IMR-90 (cell line): ENCODE measurements around the gene SPATA25. TPM values are rescaled to one million over a fixed set of nuclear protein-coding genes. Genes with fewer than 3 reads are reported as not detected.

ENCODE experiments used
- ATAC-seq: fragments of 200-7000 bp; cut with Tn5 transposase; 2 replicates; pipeline ENCODE4 v1.9.1; 2020; ENCODE audit warnings: low read depth, mild to moderate bottlenecking, moderate library complexity
- BruUV-seq: library from RNA; stranded (reverse); fragments of 400-500 nt; replicated peaks from 2 replicates; lab custom pipeline; 2021; lab: Mats Ljungman, UMichigan
- CTCF ChIA-PET: fragments of 300-600 bp; formaldehyde crosslinking; extraction: SDS; loops from one replicate; lab custom pipeline; 2021; ENCODE audit warnings: antibody characterized with exemption; lab: Yijun Ruan, JAX
- POLR2A ChIA-PET: fragments of 300-600 bp; sonication (Branson Sonifier 250); formaldehyde crosslinking; loops from one replicate; lab custom pipeline; 2022; ENCODE audit warnings: antibody characterized with exemption; ENCODE audit not compliant: unreplicated experiment; lab: Charles Lee
- DNase-seq: peaks from one replicate; pipeline ENCODE4 v3.0.0; 2013
- H2AFZ ChIP-seq: replicated peaks from 2 replicates; pipeline ENCODE3; 2013; ENCODE audit warnings: low read length, mild to moderate bottlenecking; ENCODE audit not compliant: poor library complexity
- H2AK5ac ChIP-seq: 2 replicates; pipeline ENCODE4 v1.6.1; 2013; ENCODE audit warnings: low read depth, low read length, inconsistent platforms
- H2AK9ac ChIP-seq: replicated peaks from 2 replicates; pipeline ENCODE3; 2013; ENCODE audit warnings: mild to moderate bottlenecking, low read depth, low read length, moderate library complexity; ENCODE audit not compliant: poor library complexity
- H2BK120ac ChIP-seq: 2 replicates; pipeline ENCODE4 v1.6.1; 2013; ENCODE audit warnings: low read depth, low read length, inconsistent platforms
- H2BK15ac ChIP-seq: 3 replicates; pipeline ENCODE4 v1.6.1; 2013; ENCODE audit warnings: low read depth, low read length, inconsistent platforms
- H2BK20ac ChIP-seq: 2 replicates; pipeline ENCODE4 v1.6.1; 2013; ENCODE audit warnings: low read depth, mild to moderate bottlenecking, inconsistent platforms, low read length, moderate library complexity
- H2BK5ac ChIP-seq: 2 replicates; pipeline ENCODE4 v1.6.1; 2013; ENCODE audit warnings: mild to moderate bottlenecking, low read depth, low read length, inconsistent platforms; ENCODE audit not compliant: poor library complexity, severe bottlenecking
- H3K14ac ChIP-seq: replicated peaks from 2 replicates; pipeline ENCODE4 v1.6.1; 2013; ENCODE audit warnings: low read depth, low read length, inconsistent platforms
- H3K18ac ChIP-seq: 2 replicates; pipeline ENCODE4 v1.6.1; 2013; ENCODE audit warnings: low read depth, low read length, control low read depth
- H3K23ac ChIP-seq: 2 replicates; pipeline ENCODE4 v1.6.1; 2013; ENCODE audit warnings: low read depth, low read length, inconsistent platforms
- H3K27ac ChIP-seq: 2 replicates; pipeline ENCODE4 v1.5.1; 2013; ENCODE audit warnings: mild to moderate bottlenecking, control low read depth, low read length; ENCODE audit not compliant: insufficient read depth
- H3K27me3 ChIP-seq: 2 replicates; pipeline ENCODE4 v1.6.1; 2013; ENCODE audit warnings: low read length; ENCODE audit not compliant: control insufficient read depth, insufficient read depth
- H3K36me3 ChIP-seq: 2 replicates; pipeline ENCODE4 v1.6.1; 2013; ENCODE audit warnings: low read length, mixed read lengths; ENCODE audit not compliant: control insufficient read depth, insufficient read depth
- H3K4ac ChIP-seq: 2 replicates; pipeline ENCODE4 v1.6.1; 2013; ENCODE audit warnings: low read depth, low read length, inconsistent platforms
- H3K4me1 ChIP-seq: 2 replicates; pipeline ENCODE4 v1.6.1; 2013; ENCODE audit warnings: low read length, mixed read lengths; ENCODE audit not compliant: control insufficient read depth, insufficient read depth
- H3K4me2 ChIP-seq: 2 replicates; pipeline ENCODE4 v1.6.1; 2013; ENCODE audit warnings: low read depth, mild to moderate bottlenecking, control low read depth, low read length, moderate library complexity
- H3K4me3 ChIP-seq: 2 replicates; pipeline ENCODE4 v1.5.1; 2013; ENCODE audit warnings: low read depth, mild to moderate bottlenecking, control low read depth, low read length, moderate library complexity; ENCODE audit not compliant: insufficient read depth
- H3K56ac ChIP-seq: 2 replicates; pipeline ENCODE4 v1.6.1; 2013; ENCODE audit warnings: low read length, inconsistent platforms; ENCODE audit not compliant: insufficient read depth; ENCODE audit errors: extremely low read depth
- H3K79me1 ChIP-seq, 2 experiments: 2 replicates each; pipeline ENCODE4 v1.6.1; 2013; ENCODE audit warnings: low read length in 2 of 2, inconsistent platforms in 1 of 2, low read depth in 1 of 2
- H3K9ac ChIP-seq: 2 replicates; pipeline ENCODE4 v1.6.1; 2013; ENCODE audit warnings: low read depth, low read length, control low read depth
- H3K9me1 ChIP-seq: 2 replicates; pipeline ENCODE4 v1.6.1; 2013; ENCODE audit warnings: low read length, inconsistent platforms; ENCODE audit not compliant: insufficient read depth
- H3K9me3 ChIP-seq: 2 replicates; pipeline ENCODE4 v1.6.1; 2013; ENCODE audit warnings: low read length; ENCODE audit not compliant: control insufficient read depth, insufficient read depth
- H4K20me1 ChIP-seq: 2 replicates; pipeline ENCODE4 v1.6.1; 2013; ENCODE audit warnings: low read length, inconsistent platforms; ENCODE audit not compliant: insufficient read depth
- H4K5ac ChIP-seq: 2 replicates; pipeline ENCODE4 v1.6.1; 2013; ENCODE audit warnings: mild to moderate bottlenecking, low read depth, low read length, control low read depth
- H4K8ac ChIP-seq, 2 experiments: 2 replicates each; pipeline ENCODE4 v1.6.1; 2013; ENCODE audit warnings: low read depth in 2 of 2, low read length in 2 of 2, control low read depth in 1 of 2, inconsistent platforms in 1 of 2
- H4K91ac ChIP-seq: 2 replicates; pipeline ENCODE4 v1.6.1; 2013; ENCODE audit warnings: low read depth, low read length, inconsistent platforms; ENCODE audit not compliant: insufficient read depth
- BHLHE40 ChIP-seq: fragments of 150-350 bp; IDR thresholded peaks from 2 replicates; pipeline ENCODE4 v1.6.1; 2016; ENCODE audit warnings: mild to moderate bottlenecking, low read depth, low read length
- CEBPB ChIP-seq: IDR thresholded peaks from 2 replicates; pipeline ENCODE4 v1.6.1; 2012; ENCODE audit warnings: low read depth, low read length, improper control_type of control experiment
- ELK1 ChIP-seq: fragments of 150-350 bp; IDR thresholded peaks from 2 replicates; pipeline ENCODE4 v1.6.1; 2016; ENCODE audit warnings: low read depth, mild to moderate bottlenecking, low read length, moderate library complexity, borderline replicate concordance
- FOS ChIP-seq: fragments of 150-350 bp; IDR thresholded peaks from 2 replicates; pipeline ENCODE4 v1.6.1; 2016; ENCODE audit warnings: low read depth, low read length
- MAFK ChIP-seq: IDR thresholded peaks from 2 replicates; pipeline ENCODE4 v1.6.1; 2012; ENCODE audit warnings: low read depth, low read length, improper control_type of control experiment
- MAZ ChIP-seq: IDR thresholded peaks from 2 replicates; pipeline ENCODE4 v1.6.1; 2012; ENCODE audit warnings: low read depth, mild to moderate bottlenecking, low read length, improper control_type of control experiment, moderate library complexity, borderline replicate concordance
- MXI1 ChIP-seq: IDR thresholded peaks from 2 replicates; pipeline ENCODE4 v1.6.1; 2012; ENCODE audit warnings: low read depth, mild to moderate bottlenecking, low read length, moderate library complexity, borderline replicate concordance
- POLR2A ChIP-seq: IDR thresholded peaks from 2 replicates; pipeline ENCODE4 v1.6.1; 2012; ENCODE audit warnings: mild to moderate bottlenecking, low read depth, low read length
- RAD21 ChIP-seq: IDR thresholded peaks from 2 replicates; pipeline ENCODE4 v1.6.1; 2012; ENCODE audit warnings: low read length, improper control_type of control experiment
- RFX5 ChIP-seq: IDR thresholded peaks from 2 replicates; pipeline ENCODE4 v1.8.0; 2012; ENCODE audit warnings: low read depth, mild to moderate bottlenecking, low read length, moderate library complexity
- SMC3 ChIP-seq: fragments of 150-350 bp; IDR thresholded peaks from 2 replicates; pipeline ENCODE4 v1.6.1; 2016; ENCODE audit warnings: low read depth, mild to moderate bottlenecking, antibody characterized with exemption, low read length, moderate library complexity
- WGBS, 2 experiments: methylation state at CpG; one replicate each; pipeline versions ENCODE4 v1.1.5 to v1.1.7; 2013; ENCODE audit warnings: missing lambda C conversion rate in 2 of 2; ENCODE audit not compliant: insufficient read length in 1 of 2; ENCODE audit errors: extremely low coverage in 2 of 2; 5-methylcytosine and 5-hydroxymethylcytosine counted together
- dilution Hi-C: fragments of 300-500 bp; cut with HindIII; formaldehyde crosslinking; loops from one replicate; pipeline ENCODE4 v1.14.3; 2018; ENCODE audit warnings: low sequenced_read_pairs; ENCODE audit not compliant: unreplicated experiment
- in situ Hi-C: fragments of 300-500 bp; cut with MboI; formaldehyde crosslinking; loops from 3 replicates; pipeline ENCODE4 v1.14.3; 2019; ENCODE audit warnings: low sequenced_read_pairs, inconsistent platforms, mixed read lengths
- intact Hi-C: fragments of 100-400 bp; cut with micrococcal nuclease; formaldehyde crosslinking; loops from 2 replicates; pipeline ENCODE4 v1.10.0; 2022
- polyA plus RNA-seq, 3 experiments: library from polyadenylated mRNA; depleted of rRNA; stranded (reverse); fragments of >200 nt; gene quantifications; 2 replicates each; pipeline ENCODE4 v1.2.3, GENCODE V29; 2012; ENCODE audit warnings: low replicate concordance in 1 of 3
- total RNA-seq: library from RNA; depleted of rRNA; stranded (reverse); fragments of >200 nt; gene quantifications from 2 replicates; pipeline ENCODE4 v1.2.3, GENCODE V29; 2012
- TF ChIP-seq, protein P1 (sequence below): fragments of 150-350 bp; IDR thresholded peaks from 2 replicates; pipeline ENCODE4 v1.6.1; 2017; ENCODE audit warnings: mild to moderate bottlenecking, antibody characterized with exemption, low read length, low read depth

The SPATA25 gene
- total and polyA plus RNA-seq, 2 of the 4 experiments (the other 2 are of a cell fraction): 0.18 to 0.36 TPM

GRCh38 chr20:45866454-45866853 lies 21.0 kb downstream of the SPATA25 start:
- Histone ChIP-seq H4K8ac (peak overlapping the region in 1 of 2 experiments; percentile 21; a peak in 1 of 4 replicates), H2BK20ac (peak overlapping the region; percentile 60; the same call in 1 of the 2 replicates), H3K4ac (peak overlapping the region; percentile 15; the same call in 1 of the 2 replicates), H2AFZ (no peak overlapping the region), H3K4me1 (0 out of 2 replicates have a peak, but pooled peaks cover 3% of the 10 kb centered on the region), H3K36me3 (no peaks in the 10 kb centered on the region), H2BK120ac (peak overlapping the region; percentile 27; the same call in 1 of the 2 replicates), H3K9me3 (no peaks in the 10 kb centered on the region), H3K4me2 (no peak overlapping the region), H4K91ac (0 out of 2 replicates have a peak overlapping the region, but pooled peaks have one; percentile 9), H2AK5ac (0 out of 2 replicates have a peak overlapping the region, but pooled peaks have one; percentile 27), H3K56ac (no peak overlapping the region), H3K9me1 (no peaks in the 10 kb centered on the region; the same call in 1 of the 2 replicates), H2AK9ac (no peak overlapping the region), H3K9ac (no peak overlapping the region), H3K23ac (no peak overlapping the region), H2BK5ac (no peak overlapping the region), H4K5ac (no peak overlapping the region), H2BK15ac (peak overlapping the region; percentile 70; the same call in 2 of the 3 replicates), H3K27ac (0 out of 2 replicates have a peak overlapping the region, but pooled peaks have one; percentile 23), H4K20me1 (no peaks in the 10 kb centered on the region; the same call in 1 of the 2 replicates), H3K27me3 (no peaks in the 10 kb centered on the region), H3K79me1 (peaks cover 7 to 12% of the 10 kb centered on the region in 2 experiments), H3K18ac (no peak overlapping the region), H3K14ac (no peak overlapping the region), H3K4me3 (no peak overlapping the region)
- intact Hi-C loops: no loop called here
- ATAC-seq (no peak), DNase-seq (no peak)
- TF ChIP-seq CEBPB (no peak), MAFK (no peak), FOS (no peak), RFX5 (no peak), SMC3 (no peak), ELK1 (no peak), BHLHE40 (no peak), MXI1 (no peak), POLR2A (no peak), MAZ (no peak), RAD21 (no peak)
- TF ChIP-seq, protein P1, sequence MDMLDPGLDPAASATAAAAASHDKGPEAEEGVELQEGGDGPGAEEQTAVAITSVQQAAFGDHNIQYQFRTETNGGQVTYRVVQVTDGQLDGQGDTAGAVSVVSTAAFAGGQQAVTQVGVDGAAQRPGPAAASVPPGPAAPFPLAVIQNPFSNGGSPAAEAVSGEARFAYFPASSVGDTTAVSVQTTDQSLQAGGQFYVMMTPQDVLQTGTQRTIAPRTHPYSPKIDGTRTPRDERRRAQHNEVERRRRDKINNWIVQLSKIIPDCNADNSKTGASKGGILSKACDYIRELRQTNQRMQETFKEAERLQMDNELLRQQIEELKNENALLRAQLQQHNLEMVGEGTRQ: no peak
- in situ Hi-C loops: no loop called here
- ChIA-PET CTCF (no interaction called here), POLR2A (no interaction called here)
- dilution Hi-C loops: no loop called here
- WGBS, 2 experiments: 100% methylated on average over 1 of the region's 5 CpGs; no CpG with 5 or more reads in 1 of the 2 experiments
- BruUV-seq: no TSS peak
